Erythroblast (primary cell): Measurements from ENCODE around the gene TCHHL1.

Source experiments
- GATA1 ChIP-seq: IDR thresholded peaks from 2 replicates; pipeline ENCODE4 v1.6.1; 2011; ENCODE audit warnings: low read depth, mild to moderate bottlenecking, control low read depth, low read length, moderate library complexity
- POLR2A ChIP-seq: IDR thresholded peaks from 2 replicates; pipeline ENCODE4 v1.6.1; 2011; ENCODE audit warnings: mild to moderate bottlenecking, low read length

- TF ChIP-seq POLR2A (no peak), GATA1 (no peak)
These were observed 22.7 kb upstream of the TCHHL1 start for GRCh38 chr1:152111515-152111968.
